ENCODE data around the gene ALDOC.
A peak's percentile ranks its signal among the peaks of the same experiment; 100 is the strongest.

Gene ALDOC

GRCh38 chr17:28599311-28600184, 22.9 kb upstream of the ALDOC start:
- H3K36me3 ChIP-seq (ENCODE audit: insufficient read depth, low read length): no peaks in the 10 kb centered on the region
- H3K4me3 ChIP-seq (ENCODE audit: low read length, poor library complexity, severe bottlenecking): peak overlapping the region; percentile 95
- H3K9me3 ChIP-seq (ENCODE audit: insufficient read depth, low read depth, low read length): no peaks in the 10 kb centered on the region
- H3K79me2 ChIP-seq (ENCODE audit: insufficient read depth, low read length): peaks cover 38% of the 10 kb centered on the region
- no peaks in the 10 kb centered on the region for H3K9me2 ChIP-seq (replicated peaks; ENCODE audit: low read depth, low read length)
- peaks cover 19% of the 10 kb centered on the region for H3K4me1 ChIP-seq (ENCODE audit: insufficient read depth, low read length, poor library complexity, severe bottlenecking)
- no peak for TF ChIP-seq CTCF (conservative IDR thresholded peaks at IDR 0.05; ENCODE audit: low read length)
- no peak for TF ChIP-seq EZH2phosphoT487 (IDR thresholded peaks at IDR 0.05; ENCODE audit: borderline replicate concordance)
- peak overlapping the region; percentile 68 for H2AFZ ChIP-seq (ENCODE audit: low read length)
- peak overlapping the region; percentile 93 for H3K4me2 ChIP-seq (ENCODE audit: low read depth, low read length, poor library complexity, severe bottlenecking)
- no peaks in the 10 kb centered on the region for H3K27me3 ChIP-seq (ENCODE audit: insufficient read depth, low read length, poor library complexity, severe bottlenecking)
- H4K20me1 ChIP-seq (ENCODE audit: insufficient read depth, low read length, poor library complexity, severe bottlenecking): no peaks in the 10 kb centered on the region
- no peaks in the 10 kb centered on the region for H3F3A ChIP-seq (ENCODE audit: low read depth)
- H3K9ac ChIP-seq (ENCODE audit: low read depth, low read length, poor library complexity, severe bottlenecking): peak overlapping the region; percentile 95

DNA sequence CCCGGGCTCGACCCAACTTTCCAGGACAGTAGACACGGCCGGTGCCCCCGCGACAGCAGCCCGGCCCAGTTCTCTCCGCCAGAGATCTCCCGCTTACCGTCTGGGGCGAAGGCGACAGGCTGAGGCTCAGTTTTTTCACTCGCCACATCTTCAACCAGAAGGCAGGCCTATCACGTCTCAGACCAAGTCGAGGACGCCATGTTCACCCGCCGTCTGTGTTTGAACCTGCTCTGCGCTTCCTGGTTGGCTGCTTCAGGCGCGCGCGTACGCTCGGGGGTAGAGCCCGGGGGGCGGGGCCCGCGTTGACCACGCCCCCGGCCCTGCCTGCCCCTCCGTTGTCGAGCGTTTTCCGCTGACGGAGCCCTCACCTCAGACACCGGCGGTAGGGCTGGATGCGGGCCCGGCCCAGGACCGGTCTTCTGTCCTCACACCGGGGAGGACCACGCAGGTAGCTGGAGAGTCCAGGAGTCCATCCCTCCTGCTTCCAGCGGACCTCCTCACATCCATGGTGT, 22.2 kb upstream of the ALDOC start, which contains the start of gene SPAG5:
Gene SPAG5 (minus strand): TSS at position 227 of the 512 bp plus-strand sequence. CDS start 79 bp downstream, at position 148.
- Histone ChIP-seq H3K9me2 (replicated peaks; ENCODE audit: low read depth, low read length) (no peaks in the 10 kb centered on the region), H3K27me3 (ENCODE audit: insufficient read depth, low read length, poor library complexity, severe bottlenecking) (no peaks in the 10 kb centered on the region), H2AFZ (ENCODE audit: low read length) (peak within 1 kb of the TSS; percentile 83), H3K4me3 (ENCODE audit: low read length, poor library complexity, severe bottlenecking) (peak within 1 kb of the TSS; percentile 95), H3K9me3 (ENCODE audit: insufficient read depth, low read depth, low read length) (no peaks in the 10 kb centered on the region), H3K79me2 (ENCODE audit: insufficient read depth, low read length) (peaks cover 43% of the 10 kb centered on the region), H3K4me1 (ENCODE audit: insufficient read depth, low read length, poor library complexity, severe bottlenecking) (peaks cover 21% of the 10 kb centered on the region), H4K20me1 (ENCODE audit: insufficient read depth, low read length, poor library complexity, severe bottlenecking) (no peaks in the 10 kb centered on the region), H3K36me3 (ENCODE audit: insufficient read depth, low read length) (no peaks in the 10 kb centered on the region), H3K9ac (ENCODE audit: low read depth, low read length, poor library complexity, severe bottlenecking) (peak within 1 kb of the TSS; percentile 95), H3K4me2 (ENCODE audit: low read depth, low read length, poor library complexity, severe bottlenecking) (peak within 1 kb of the TSS; percentile 93), H3F3A (ENCODE audit: low read depth) (no peaks in the 10 kb centered on the region)
- TF ChIP-seq EZH2phosphoT487 (IDR thresholded peaks at IDR 0.05; ENCODE audit: borderline replicate concordance) (no peak), CTCF (conservative IDR thresholded peaks at IDR 0.05; ENCODE audit: low read length) (no peak)

DNA sequence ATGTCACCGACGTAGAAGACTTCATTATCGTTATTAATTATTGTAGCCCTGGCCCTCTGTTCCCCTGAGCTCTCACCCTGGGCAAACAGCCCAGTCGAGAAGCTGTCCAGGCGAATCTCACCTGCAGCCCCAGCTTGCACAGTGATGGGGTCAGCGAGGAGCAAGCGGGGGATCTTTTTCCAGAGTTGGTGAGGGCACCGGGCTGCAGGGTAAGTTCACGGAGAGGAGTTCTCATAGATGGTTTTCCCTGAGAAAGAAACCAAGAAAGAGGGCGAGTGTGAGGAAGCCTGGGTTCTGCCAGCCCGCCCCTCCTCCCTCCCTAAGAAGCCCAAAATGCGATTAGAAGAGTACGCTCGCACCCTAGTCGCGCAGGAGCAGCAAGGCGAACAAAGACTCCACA, 21.7 kb upstream of the ALDOC start:
- Histone ChIP-seq H2AFZ (ENCODE audit: low read length) (peak overlapping the region; percentile 83), H3K9ac (ENCODE audit: low read depth, low read length, poor library complexity, severe bottlenecking) (peak overlapping the region; percentile 95), H3K4me1 (ENCODE audit: insufficient read depth, low read length, poor library complexity, severe bottlenecking) (peaks cover 21% of the 10 kb centered on the region), H3K4me2 (ENCODE audit: low read depth, low read length, poor library complexity, severe bottlenecking) (peak overlapping the region; percentile 93), H3K9me3 (ENCODE audit: insufficient read depth, low read depth, low read length) (no peaks in the 10 kb centered on the region), H3K9me2 (replicated peaks; ENCODE audit: low read depth, low read length) (no peaks in the 10 kb centered on the region), H3F3A (ENCODE audit: low read depth) (no peaks in the 10 kb centered on the region), H3K36me3 (ENCODE audit: insufficient read depth, low read length) (0 out of 2 replicates have a peak, but pooled peaks cover under 1% of the 10 kb centered on the region), H4K20me1 (ENCODE audit: insufficient read depth, low read length, poor library complexity, severe bottlenecking) (no peaks in the 10 kb centered on the region), H3K4me3 (ENCODE audit: low read length, poor library complexity, severe bottlenecking) (peak overlapping the region; percentile 95), H3K79me2 (ENCODE audit: insufficient read depth, low read length) (peaks cover 45% of the 10 kb centered on the region), H3K27me3 (ENCODE audit: insufficient read depth, low read length, poor library complexity, severe bottlenecking) (no peaks in the 10 kb centered on the region)
- TF ChIP-seq EZH2phosphoT487 (IDR thresholded peaks at IDR 0.05; ENCODE audit: borderline replicate concordance) (no peak), CTCF (conservative IDR thresholded peaks at IDR 0.05; ENCODE audit: low read length) (no peak)

Measured in Loucy (cell line).